NCI-H2196 (cell line): ENCODE results near the gene ZFR2.

Source experiments
- DNase-seq: peaks from one replicate; lab custom pipeline; 2025; ENCODE audit not compliant: unreplicated experiment; lab: John Stamatoyannopoulos, UW

ZFR2 gene

GRCh38 chr19:3837922-3838321, 30.9 kb downstream of the ZFR2 start:
- DNase-seq: no peak

- DNase-seq: no peak
These were observed 31.5 kb downstream of the ZFR2 start for GRCh38 chr19:3837332-3837731.

GRCh38 chr19:3836887-3837286, 32.0 kb downstream of the ZFR2 start:
- no peak for DNase-seq

GRCh38 chr19:3835055-3835435, 33.8 kb downstream of the ZFR2 start:
- DNase-seq: no peak

- DNase-seq: no peak
These were observed 34.3 kb downstream of the ZFR2 start for GRCh38 chr19:3834349-3835054.

GRCh38 chr19:3833578-3834348, 35.1 kb downstream of the ZFR2 start:
- DNase-seq: no peak

GRCh38 chr19:3832001-3832400, 36.8 kb downstream of the ZFR2 start:
- DNase-seq: no peak

GRCh38 chr19:3831601-3832000, 37.2 kb downstream of the ZFR2 start:
- DNase-seq: no peak

- no peak for DNase-seq
These were observed 37.9 kb downstream of the ZFR2 start for GRCh38 chr19:3830621-3831589.

- no peak for DNase-seq
These were observed 41.5 kb downstream of the ZFR2 start for GRCh38 chr19:3827306-3827705.

- no peak for DNase-seq
These were observed 42.7 kb downstream of the ZFR2 start for GRCh38 chr19:3826163-3826562.

- DNase-seq: no peak
These were observed 43.4 kb downstream of the ZFR2 start for GRCh38 chr19:3825286-3825956.

GRCh38 chr19:3823350-3823713, 45.5 kb downstream of the ZFR2 start:
- DNase-seq: no peak

GRCh38 chr19:3822683-3823349, 46.0 kb downstream of the ZFR2 start:
- DNase-seq: no peak

GRCh38 chr19:3821857-3822364, 46.9 kb downstream of the ZFR2 start:
- DNase-seq: peak; percentile 74

- DNase-seq: no peak
These were observed 47.7 kb downstream of the ZFR2 start for GRCh38 chr19:3821156-3821555.

- no peak for DNase-seq
These were observed 48.8 kb downstream of the ZFR2 start for GRCh38 chr19:3819989-3820388.

GRCh38 chr19:3818918-3819317, 49.9 kb downstream of the ZFR2 start:
- DNase-seq: no peak

- no peak for DNase-seq
These were observed 50.4 kb downstream of the ZFR2 start for GRCh38 chr19:3818466-3818865.

- DNase-seq: no peak
These were observed 51.1 kb downstream of the ZFR2 start for GRCh38 chr19:3817761-3818160.
